ENCODE measurements around the gene PRXL2A.
"Not testable (repeated sequence)": the region's sequence is repeated elsewhere in the genome, so short reads cannot be mapped to it uniquely, and the experiment has no call there.

The PRXL2A gene

DNA sequence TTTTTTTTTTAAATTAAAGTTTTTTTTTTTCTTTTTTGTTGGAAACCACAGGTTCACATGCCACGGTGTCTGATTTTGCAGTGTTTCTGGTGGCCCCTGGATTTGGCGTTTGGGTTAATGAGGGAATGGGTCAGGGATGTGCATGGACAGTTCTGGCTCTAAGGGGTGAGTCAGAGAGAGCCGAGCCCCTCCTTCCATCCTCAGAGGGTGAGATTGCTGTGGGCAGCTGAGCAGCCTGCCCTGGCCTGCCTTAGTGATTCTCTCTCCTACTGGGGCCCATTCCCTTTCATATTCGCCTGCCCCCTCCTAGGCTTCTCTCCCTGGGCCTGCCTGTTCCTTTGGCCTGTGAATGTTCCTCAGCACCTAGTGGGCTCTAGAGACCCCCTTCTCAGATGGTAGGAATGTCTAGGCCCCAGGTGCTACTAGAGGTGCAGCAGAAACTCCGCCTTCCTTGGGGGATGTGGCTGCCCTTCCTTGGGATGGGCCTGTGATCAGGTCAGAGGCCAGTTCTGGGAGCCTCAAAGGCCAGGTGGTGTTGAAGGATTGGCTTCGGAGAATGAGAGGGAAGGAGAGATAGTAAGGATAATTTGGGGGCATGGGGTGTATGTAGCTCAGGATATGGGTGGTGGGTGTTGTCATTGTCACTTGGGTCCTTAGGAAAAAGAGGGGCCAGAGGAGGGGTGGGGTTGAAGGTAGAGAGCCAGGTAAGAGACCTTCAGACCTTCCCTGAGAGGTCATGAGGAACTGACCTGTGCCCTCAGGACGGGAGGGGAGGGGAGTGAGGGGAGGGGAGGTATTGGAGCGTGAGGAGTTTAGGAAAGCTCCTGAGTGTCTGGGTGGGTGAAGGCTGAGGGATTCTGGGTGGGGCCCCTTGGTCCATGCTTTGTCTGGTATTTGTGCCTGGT is 65.6 kb downstream of the PRXL2A start:
- DNase-seq (ENCODE audit: low read depth in 2 of 2, low spot score in 1 of 2): no peak

DNA sequence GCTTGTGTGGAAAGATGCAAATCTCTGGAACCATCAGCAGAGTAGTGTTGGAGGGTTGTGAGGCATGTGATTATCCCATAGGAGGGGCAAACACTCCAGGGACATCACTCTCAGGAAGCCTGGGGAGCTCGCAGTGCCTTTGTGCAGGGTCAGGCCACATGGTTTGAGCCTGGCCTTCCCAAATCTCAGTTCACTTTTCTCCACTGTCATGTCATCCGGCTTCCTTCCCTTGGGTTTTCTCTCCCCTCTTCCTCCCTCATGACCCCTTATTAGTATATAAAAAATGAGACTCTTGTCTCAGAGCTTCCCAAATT is 66.2 kb downstream of the PRXL2A start:
- no peak for DNase-seq (ENCODE audit: low read depth in 2 of 2, low spot score in 1 of 2)

DNA sequence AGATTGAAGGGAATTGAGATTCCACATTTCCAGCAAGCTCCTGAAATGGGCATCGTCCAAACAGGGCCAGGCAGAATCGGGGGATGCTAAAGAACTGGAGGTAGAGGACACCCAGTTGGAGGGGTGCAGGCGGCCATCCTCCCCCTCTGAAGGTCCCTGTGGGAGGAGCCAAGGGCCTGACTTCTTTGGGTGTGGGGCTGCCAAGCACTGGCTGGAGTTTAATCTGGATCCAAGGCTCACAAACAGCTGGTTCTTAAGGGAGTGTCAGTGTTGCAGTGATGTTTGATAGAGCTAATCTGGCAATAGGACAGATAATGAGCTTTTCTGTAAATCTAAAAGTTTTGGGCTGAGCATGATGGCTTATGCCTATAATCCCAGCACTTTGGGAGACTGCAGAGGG is 66.6 kb downstream of the PRXL2A start:
- no peak for DNase-seq (ENCODE audit: low read depth in 2 of 2, low spot score in 1 of 2)

DNA sequence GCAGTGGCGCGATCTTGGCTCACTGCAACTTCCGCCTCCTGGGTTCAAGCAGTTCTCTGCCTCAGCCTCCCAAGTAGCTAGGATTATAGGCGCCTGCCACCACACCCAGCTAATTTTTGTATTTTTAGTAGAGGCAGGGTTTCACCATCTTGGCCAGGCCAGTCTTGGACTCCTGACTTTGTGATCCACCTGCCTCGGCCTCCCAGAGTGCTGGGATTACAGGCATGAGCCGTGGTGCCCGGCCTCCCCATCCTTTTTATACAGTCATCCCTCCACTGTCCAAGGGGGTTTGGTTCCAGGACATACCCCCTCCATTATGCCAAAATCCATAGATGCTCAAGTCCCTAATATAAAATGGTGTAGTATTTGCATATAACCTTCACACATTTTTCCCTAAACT is 67.3 kb downstream of the PRXL2A start:
- DNase-seq (ENCODE audit: low read depth in 2 of 2, low spot score in 1 of 2): not testable (repeated sequence)

DNA sequence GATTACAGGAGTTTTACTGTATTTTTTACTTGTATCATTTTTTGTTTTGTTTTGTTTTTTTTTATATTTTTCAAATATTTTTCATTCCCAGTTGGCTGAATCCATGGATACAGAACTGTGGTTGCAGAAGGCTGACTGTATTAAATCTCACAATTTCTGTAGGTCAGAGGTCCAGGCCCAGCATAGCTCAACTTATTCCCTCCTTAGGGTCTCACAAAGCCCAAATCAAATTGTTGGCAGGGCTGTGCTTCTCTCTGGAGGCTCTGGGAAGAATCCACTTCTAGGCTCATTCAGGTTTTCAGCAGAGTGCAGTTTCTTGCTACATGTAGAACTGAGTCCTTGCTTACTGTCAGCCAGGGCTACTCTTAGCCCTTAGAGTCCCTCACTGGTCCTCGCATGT is 68.3 kb downstream of the PRXL2A start:
- DNase-seq (ENCODE audit: low read depth in 2 of 2, low spot score in 1 of 2): no peak

DNA sequence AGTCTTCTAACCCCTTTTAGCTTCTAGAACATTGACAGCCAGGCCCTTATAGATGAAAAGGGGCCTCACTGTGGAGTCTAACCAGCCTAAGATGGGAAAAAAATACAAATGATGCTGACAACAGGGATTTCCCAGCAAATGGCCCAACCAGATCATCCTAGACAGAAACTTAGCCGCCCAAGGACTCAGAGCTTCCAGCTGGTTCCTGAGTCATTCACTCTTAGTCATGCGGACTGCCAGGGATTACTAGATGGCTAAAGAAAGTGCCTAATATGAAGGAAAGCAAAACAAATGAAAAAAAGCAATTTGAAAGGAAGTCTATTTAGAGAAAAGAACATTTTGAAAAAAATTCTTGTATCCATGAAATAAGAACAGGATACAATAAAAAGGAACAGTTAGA is 69.5 kb downstream of the PRXL2A start:
- no peak for DNase-seq (ENCODE audit: low read depth in 2 of 2, low spot score in 1 of 2)

DNA sequence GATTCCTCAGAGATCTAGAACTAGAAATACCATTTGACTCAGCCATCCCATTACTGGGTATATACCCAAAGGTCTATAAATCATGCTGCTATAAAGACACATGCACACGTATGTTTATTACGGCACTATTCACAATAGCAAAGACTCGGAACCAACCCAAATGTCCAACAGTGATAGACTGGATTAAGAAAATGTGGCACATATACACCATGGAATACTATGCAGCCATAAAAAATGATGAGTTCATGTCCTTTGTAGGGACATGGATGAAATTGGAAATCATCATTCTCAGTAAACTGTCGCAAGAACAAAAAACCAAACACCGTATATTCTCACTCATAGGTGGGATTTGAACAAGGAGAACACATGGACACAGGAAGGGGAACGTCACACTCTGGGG is 72.0 kb downstream of the PRXL2A start:
- DNase-seq (ENCODE audit: low read depth in 2 of 2, low spot score in 1 of 2): not testable (repeated sequence)

DNA sequence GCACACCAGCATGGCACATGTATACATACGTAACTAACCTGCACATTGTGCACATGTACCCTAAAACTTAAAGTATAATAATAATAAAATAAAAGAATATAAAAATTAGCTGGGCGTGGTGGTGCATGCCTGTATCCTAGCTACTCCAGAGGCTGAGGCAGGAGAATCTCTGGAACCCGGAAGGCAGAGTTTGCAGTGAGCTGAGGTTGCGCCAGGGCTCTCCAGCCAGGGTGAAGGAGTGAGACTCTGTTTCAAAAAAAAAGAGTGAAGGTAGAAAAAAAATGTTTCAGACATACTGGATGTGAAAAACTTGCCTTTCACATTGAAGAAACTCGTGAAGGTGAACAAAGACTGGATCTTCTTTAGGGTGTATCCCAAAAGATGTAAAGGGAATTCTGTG is 72.5 kb downstream of the PRXL2A start:
- DNase-seq (ENCODE audit: low read depth in 2 of 2, low spot score in 1 of 2): no peak

DNA sequence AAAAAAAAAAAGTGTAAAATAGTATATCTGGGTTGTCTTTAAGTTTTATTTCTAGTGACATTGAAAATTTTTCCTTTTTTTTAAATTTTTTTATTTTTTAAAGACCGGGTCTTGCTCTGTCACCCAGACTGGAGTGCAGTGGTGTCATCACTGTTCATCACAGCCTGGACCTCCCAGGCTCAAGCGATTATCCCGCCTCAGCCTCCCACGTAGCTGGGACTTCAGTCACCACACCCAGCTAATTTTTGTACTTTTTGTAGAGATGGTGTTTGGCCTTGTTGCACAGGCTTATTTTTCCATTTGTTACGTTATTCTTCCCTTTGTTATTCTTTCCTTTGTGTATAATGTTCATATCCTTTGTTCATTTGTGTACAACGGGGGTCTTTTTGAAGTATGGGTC is 75.9 kb downstream of the PRXL2A start:
- no peak for DNase-seq (ENCODE audit: low read depth in 2 of 2, low spot score in 1 of 2)

DNA sequence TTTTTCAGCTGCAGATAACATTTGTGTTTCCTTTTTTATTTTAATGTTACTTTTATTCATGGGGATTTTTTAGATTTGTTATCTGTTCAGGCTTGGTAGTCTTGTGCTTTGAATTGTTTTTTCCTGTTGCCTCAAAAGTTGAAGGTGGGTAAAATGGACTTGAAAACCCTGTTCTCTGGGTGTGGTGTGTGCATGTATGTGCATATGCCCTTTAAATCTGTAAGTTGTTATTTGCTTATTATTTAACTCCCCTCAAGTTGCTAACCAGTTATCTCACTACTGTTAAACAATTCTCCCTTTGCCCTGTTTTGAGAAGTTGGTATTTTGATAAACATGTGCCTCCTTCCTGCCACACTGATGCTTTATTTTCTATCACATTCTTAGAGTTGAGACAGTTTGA is 76.3 kb downstream of the PRXL2A start:
- DNase-seq (ENCODE audit: low read depth in 2 of 2, low spot score in 1 of 2): no peak

DNA sequence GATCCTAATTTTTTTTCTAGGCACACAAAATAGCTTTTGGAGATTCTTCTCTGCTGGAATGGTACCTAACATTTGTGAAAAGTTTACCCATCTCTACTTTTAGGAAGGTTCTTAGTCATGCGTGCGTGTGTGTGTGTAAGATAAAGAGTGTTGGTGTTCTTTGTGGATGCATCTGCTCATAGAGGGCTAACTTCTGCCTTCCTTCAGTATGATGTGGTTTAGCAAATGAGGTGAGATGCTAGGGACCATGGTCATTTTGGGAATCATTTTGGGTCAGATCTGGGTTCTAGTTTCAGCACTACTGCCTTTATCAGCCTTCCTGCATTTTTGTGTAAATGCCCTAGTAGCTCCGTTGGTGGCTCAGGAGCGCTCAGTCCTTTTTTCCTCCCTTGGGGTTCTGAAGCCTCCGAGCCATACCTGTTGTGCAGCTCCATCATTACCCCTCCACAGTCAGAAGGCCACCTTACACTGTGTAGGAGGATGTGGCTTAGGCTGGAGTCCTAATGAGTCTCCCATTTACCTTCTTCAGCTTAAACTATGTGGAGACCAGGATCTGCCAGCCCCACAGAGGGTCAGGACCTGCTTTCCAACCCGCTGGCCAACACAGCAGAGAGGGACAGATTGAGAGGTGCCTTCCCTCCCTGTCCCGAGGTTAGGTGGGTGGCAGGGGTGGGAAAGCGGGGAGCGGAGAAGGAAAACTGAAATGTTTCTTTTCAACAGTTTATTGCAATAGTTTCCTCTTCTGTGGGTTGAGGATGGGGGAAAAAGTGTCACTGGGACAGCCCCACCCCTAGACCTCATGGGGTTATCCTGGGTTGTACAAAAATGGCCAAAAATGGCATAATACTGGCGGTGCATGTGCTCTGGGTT is 77.0 kb downstream of the PRXL2A start:
- no peak for DNase-seq (ENCODE audit: low read depth in 2 of 2, low spot score in 1 of 2)

DNA sequence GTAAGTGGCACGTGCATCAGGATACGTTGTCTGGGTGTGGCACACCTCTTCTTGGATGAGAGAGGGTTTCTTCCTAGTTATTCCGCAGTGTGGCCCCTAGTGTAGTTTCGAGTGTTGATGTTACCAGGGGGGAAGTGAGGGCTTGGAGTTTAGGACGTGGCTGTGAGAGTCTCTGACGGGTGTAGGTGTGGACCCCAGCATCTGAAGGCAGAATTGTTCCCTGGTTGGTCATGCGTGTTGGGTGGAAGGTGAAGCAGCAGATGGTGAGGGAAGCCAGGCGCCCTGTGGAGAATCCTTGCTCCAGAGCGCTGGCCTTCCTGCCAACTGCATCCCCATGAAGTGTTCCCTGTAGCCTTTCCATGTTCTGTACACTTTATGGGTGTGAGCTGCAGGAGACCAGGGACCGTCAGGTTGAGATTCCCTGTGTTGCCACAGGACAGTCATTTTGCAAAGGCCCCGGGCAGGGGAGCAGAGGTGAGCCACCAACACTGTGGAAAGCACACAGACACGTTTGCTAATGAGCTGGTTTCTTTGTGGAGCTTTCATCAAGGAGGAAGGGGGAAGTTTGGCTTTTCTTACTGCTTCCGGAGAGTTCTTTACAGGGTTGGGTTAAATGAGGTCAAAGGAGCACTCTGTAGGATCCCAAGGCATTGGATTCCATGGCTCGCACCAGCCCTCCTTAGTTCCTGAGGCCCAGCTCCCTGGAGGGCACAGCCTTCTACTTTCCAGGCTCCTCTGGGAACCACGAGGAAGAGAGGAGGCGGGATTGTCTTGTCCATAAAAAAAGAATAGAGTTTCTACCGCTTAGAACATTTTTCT is 77.8 kb downstream of the PRXL2A start:
- no peak for DNase-seq (ENCODE audit: low read depth in 2 of 2, low spot score in 1 of 2)

Measured in stimulated activated CD8-positive, alpha-beta memory T cell treated with anti-CD3 and anti-CD28 coated beads, Interleukin-4, amount 100 ng/mL, for 4 hours (primary cell).